Measurements from ENCODE around the gene NR4A1. TPM values are rescaled to one million over a fixed set of nuclear protein-coding genes. Genes with fewer than 3 reads are reported as not detected.

The NR4A1 gene
- polyA plus RNA-seq, 1 donor: 29.5 TPM

DNA sequence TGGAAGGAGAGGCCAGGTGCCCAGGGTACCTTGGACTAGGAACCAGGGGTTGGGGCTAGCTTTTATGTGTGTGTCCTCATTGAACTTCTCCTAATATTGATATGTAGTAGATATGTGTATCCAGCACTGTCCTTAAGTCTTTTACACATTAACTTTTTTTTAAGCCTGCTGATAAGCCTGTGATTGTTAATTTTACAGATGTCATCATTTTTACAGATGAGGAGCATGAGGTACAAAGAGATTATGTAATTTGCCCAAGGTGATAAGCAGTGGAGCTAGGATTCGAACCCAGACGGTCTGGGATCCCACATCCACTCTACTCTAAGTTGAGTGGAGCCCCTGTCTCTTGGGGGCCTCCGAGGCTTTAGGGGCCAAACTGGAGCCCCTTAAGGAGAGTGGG lies 10.2 kb upstream of the NR4A1 start:
- no peak for DNase-seq

DNA sequence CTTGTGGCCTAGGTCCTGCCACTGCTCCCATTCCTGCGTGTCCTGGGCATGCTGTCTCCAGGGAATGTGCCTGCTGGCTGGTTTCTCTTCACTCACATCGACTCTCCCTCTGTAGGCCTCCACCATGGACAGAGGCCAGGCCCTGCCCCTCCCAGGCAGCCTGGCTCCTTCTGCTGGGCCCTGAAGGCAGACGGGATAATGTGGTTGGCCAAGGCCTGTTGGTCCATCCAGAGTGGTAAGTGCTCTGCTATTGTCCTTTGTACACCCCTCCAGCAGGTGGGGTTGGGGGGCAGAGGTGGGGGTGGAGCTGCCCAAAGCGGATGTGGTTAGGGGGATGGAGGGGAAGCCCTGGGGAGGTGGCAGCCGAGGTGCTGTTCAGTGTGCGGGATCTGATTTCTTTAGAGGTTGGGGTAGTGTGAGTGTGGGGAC lies 9.5 kb upstream of the NR4A1 start:
- no peak for DNase-seq

DNA sequence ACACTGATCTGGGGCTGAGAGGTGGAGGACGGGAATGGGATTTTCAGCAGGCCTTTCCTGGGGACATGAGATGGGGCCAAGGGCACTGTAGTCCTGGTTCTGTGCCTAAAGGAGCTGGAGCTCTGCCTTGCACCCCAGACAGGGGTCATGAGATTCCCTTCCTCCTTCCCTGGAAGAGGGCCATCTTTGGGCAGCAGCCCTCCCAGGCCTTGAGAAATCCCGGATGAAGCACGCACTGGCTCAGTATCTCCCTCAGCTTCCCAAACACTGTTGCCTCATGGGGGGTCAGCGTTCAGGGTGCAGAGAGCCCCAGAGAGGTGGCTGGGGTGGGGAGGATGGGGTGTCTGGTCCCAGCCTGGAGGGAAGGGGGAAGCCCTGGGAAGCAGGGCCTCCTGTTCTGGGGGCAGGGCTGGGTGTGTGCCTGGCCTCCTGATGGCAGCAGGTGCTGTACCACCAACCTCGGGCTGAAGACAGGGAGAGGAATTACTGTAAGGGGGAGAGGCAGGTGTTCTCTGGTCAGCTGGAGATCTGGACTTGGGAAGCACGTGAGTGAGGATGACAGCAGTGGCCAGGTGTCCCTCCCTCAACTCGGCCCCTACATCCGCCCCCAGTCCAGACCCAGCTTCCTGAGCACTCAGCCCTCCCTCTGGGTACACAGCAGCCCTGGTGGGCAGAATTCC lies 8.4 kb upstream of the NR4A1 start:
- DNase-seq: no peak

DNA sequence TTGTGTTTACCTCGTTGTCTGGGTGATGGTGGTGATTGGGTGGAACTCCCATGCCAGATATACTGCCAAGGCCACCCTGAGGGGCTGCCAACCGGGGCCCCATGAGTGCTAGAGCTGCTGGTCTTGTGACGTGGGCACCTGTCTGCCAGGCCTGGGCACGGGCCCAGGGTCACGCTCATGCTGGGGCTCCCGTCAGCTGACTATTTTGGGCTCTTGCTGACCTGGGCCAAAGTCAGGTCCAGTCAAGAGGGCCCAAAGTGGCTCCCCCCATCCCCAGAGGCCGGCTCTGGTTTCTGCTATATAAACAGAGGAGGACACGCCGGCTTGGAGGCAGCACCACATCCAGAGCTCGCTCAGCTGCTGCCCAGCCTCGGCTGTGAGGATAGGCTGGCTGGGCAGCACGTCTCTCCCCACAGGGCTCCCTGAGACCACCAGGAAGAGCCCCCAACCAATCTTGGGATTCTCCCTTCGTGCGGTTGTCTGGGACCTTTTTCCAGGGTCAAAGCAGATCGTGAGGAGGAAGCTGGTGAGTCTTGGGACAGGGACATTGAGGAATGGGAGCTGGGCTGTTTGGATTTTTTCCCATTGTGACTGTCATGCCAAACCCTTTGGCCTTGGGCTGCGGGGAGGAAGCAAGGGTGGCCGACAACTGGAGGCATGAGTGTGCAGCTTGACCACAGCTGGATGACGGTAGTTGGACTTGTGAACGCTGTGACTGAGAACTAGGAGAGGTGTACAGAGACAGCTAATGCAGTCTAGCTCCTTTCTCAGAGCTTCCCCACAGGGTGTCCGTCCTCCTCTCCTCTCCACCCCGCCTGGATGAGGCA lies 7.6 kb upstream of the NR4A1 start:
- DNase-seq: no peak

DNA sequence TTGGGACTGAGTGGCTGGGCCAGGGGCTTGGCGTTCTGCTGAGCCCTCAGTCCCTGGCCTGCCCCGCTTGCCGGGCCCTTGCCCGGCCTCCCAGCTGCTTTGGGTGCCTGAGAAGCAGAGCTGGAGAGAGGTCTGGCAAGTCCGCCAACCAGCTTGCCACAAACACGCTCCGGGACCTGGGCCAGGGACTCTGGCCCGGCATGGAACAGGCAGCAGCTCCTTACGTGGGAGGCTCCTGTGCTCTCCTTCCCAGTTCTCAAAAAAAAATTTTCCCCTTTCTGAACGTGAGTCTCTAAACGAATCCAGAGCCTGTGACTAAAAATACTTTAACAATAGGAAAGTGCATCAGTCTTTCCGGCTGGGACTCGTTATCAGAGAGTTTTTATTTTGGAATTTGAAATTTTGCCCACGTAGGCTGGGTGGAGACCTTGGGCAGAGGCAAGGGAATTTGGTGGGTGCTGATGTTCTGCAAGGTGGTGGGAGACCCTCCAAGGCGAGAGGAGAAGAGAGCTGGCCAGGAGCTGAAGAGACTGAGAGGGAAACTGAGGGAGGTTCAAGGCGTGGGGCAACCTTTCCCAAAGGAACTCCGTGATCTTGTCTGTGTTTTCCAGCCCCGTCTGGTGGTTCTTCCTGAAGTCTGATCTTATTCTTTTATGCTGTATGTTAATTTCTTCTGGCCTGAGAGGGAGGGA lies 6.8 kb upstream of the NR4A1 start:
- no peak for DNase-seq

DNA sequence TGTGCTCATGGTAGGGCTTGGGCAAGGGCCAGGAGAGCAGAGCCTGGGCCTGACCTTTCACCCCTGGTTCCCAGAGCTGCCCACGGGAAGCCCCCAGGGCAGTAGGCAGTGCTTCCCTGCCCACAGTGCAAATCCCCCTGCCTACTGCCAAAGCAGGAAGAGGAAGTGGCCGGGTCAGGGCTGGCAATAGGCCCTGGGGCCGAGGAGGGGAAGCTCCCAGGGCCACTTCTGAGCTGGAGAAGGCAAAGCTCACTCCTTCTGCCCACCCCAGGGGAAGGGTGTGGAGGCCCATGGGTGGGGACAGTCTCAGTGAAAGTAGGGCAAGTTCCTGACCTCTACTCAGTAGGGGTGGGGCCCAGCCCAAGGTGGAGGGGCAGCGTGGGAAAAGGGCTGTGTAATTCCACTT lies 5.4 kb upstream of the NR4A1 start:
- DNase-seq: no peak

DNA sequence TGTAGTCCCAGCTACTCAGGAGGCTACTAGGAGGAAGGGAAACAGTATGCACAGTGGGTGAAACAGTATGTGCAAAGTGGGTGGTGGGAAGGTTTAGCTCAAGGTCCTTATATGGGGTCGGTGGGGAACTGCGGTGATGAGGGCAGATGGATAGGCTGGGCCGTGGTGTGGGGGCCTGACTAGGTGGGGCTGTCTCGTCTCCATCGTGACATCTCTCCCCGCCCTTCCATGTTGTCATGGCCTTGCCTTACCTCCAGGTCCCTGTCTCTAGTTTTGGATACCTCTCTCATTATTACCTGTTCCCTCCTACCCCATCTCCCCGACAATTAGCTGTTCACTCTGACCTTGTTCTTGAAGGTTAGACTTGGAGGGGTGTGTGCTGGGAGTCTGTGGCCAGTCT lies 4.4 kb upstream of the NR4A1 start:
- DNase-seq: no peak

DNA sequence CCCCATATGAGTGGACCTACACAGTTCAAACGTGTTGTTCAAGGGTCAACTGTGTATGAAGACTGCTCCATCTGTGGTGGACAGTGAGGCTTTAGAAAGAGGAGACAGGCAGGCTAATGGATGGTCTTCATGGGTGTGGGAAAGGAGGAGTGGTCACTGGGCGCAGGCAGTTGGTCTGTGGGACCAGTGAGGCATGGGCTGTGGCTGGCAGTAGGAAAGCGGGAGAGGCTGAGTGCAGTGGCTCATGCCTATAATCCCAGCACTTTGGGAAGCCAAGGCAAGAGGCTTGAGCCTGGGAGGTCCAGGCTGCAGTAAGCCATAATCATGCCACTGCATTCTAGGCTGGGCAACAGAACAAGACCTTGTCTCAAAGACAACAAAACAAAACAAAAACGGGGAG lies 2.0 kb upstream of the NR4A1 start:
- DNase-seq: no peak

DNA sequence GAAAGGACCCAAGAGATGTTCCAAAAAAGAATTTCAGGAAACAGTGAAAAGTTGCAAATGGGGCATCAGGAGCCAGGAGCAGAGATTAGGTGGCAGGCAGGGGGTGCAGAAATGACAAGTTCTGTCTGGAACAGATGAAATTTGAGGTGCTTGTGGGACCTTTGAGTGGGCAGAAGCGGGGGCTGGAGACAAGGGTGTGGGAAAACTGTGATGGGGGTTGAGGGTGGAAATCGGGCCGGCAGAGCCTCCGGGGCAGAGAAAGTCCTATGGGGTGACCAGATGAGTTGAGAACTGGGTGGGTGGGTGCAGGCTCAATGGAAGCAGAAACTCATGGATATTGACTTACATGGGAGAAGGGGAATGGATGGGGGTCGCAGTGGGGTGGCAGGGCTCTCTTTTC lies 1.6 kb upstream of the NR4A1 start:
- DNase-seq: no peak

DNA sequence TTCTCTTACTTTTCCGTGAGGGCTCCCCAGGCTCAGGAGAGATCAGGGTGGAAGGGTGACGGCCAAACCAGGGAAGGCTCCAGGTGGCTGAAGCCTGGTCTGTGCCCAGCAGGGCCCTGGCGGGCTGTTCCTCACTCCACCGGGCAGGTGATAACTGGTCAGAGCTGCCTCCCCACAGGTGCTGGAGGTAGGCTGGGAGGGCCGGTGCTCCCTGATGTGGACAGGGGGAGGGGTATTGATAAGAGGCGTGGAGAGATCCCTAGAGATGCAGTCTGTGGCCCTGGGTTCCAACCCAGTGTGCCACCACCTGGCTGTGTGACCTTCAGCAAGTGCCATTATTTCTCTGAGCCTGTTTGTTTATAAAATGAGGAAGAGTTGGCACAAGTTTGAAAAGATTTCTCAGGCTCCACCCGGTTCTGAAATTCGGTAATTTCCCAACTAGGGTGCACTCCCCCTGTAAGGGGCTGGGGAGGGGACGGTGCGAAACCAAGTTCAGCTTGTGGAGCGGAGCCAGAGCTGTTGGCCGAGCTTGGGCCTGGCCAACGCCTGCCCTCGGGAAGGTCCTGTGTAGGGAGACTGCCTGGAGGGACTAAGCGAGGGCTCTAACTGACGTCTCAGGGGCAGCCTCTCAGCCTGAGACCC lies 1.0 kb upstream of the NR4A1 start:
- DNase-seq: no peak

DNA sequence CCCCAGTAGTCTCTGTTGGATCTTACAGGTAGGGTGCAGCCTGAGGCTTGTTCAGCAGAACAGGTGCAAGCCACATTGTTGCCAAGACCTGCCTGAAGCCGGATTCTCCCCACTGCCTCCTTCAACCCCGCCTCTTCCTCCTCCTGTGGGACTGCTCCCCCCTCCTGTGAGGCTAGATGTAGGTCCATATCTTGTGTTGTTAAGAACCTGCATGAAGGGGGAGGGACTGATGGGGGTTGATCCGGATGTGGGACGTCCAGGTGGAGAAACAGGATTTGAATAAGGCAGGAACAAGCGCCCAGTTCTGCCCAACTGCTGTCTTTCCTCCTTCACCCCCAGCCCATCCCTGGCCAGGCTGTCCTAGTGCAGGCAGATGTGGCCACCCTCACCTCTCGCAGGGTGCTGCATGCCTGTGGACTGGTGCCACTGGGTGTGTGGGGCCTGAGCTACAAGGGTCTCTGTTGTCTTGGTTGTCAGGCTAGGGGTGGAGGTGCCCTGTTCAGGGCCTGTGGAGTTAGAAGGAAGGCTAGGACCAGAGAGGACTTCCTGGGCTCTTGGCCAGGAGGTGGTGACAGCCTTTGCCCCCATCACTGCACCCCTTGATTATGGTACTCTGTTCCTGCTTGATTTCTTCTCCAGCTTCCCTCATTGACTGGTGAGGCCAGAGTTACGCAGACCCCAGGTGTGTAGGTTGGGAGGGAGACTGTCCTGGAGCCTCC lies 1.4 kb downstream of the NR4A1 start:
- DNase-seq: no peak

DNA sequence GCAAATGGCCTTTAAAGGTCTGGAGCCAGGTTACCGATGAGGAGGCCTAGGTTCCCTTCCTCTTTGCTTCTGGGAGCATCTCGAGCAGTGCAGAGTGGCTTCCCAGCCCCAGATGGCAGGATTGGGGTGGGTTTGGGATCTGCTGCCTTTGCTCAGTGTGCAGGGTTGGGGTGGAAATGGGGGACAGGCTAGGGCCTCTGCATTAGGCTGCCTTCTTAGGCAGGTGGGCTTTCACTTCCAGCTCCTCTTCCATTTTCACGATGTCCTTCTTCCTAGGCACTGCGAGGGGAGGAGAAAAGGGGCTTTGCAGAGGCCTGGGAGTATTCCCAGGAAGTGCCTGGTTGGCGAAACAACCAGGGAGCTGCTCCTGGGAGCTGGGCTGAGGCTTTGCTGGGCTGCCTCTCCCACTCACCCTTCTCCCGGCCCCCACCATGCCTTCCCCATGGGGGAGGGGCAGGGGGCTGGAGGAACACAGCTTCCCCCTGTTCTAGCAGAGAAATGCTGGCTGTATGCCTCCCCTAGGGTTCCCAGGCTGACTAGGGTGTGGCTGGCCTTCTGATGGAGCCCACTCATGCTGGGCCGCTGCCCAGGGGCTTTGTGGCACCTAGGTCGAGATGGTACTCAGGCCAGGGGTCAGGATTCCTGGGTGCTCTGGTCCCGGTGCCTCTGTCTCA lies 2.4 kb downstream of the NR4A1 start:
- DNase-seq: no peak

DNA sequence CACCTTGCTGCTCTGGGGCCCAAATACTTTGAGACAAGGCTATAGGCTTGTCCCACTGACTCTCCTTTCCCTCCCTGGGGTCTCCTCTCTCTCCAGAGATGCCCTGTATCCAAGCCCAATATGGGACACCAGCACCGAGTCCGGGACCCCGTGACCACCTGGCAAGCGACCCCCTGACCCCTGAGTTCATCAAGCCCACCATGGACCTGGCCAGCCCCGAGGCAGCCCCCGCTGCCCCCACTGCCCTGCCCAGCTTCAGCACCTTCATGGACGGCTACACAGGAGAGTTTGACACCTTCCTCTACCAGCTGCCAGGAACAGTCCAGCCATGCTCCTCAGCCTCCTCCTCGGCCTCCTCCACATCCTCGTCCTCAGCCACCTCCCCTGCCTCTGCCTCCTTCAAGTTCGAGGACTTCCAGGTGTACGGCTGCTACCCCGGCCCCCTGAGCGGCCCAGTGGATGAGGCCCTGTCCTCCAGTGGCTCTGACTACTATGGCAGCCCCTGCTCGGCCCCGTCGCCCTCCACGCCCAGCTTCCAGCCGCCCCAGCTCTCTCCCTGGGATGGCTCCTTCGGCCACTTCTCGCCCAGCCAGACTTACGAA lies 3.1 kb downstream of the NR4A1 start:
- DNase-seq: no peak

DNA sequence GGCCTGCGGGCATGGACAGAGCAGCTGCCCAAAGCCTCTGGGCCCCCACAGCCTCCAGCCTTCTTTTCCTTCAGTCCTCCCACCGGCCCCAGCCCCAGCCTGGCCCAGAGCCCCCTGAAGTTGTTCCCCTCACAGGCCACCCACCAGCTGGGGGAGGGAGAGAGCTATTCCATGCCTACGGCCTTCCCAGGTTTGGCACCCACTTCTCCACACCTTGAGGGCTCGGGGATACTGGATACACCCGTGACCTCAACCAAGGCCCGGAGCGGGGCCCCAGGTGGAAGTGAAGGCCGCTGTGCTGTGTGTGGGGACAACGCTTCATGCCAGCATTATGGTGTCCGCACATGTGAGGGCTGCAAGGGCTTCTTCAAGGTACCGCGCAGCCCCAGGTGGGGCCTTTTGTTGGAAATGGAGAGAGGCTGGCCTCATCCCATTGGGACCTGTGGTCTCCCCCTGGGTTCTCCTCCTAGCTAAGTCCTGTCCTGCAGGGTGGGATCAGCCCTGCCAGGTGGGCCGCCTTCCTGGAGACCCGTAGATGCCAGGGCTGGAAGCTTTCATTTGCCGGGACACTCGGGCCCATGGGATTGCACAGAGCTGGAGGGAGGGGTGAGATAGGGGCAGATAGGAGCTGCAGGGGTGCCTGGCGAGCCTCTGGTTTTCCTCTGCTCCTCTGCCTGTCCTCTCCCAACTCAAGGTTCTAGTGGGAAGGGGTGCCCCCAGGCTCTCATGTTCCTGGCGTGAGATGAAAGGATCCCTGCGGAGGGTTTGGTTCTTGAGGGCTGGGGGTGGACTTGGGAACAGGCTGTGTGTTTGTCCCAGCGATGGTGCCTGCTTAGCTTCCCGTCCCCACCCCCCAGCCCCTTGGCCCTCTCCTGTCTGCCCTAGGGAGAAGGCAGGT lies 3.8 kb downstream of the NR4A1 start:
- DNase-seq: no peak

DNA sequence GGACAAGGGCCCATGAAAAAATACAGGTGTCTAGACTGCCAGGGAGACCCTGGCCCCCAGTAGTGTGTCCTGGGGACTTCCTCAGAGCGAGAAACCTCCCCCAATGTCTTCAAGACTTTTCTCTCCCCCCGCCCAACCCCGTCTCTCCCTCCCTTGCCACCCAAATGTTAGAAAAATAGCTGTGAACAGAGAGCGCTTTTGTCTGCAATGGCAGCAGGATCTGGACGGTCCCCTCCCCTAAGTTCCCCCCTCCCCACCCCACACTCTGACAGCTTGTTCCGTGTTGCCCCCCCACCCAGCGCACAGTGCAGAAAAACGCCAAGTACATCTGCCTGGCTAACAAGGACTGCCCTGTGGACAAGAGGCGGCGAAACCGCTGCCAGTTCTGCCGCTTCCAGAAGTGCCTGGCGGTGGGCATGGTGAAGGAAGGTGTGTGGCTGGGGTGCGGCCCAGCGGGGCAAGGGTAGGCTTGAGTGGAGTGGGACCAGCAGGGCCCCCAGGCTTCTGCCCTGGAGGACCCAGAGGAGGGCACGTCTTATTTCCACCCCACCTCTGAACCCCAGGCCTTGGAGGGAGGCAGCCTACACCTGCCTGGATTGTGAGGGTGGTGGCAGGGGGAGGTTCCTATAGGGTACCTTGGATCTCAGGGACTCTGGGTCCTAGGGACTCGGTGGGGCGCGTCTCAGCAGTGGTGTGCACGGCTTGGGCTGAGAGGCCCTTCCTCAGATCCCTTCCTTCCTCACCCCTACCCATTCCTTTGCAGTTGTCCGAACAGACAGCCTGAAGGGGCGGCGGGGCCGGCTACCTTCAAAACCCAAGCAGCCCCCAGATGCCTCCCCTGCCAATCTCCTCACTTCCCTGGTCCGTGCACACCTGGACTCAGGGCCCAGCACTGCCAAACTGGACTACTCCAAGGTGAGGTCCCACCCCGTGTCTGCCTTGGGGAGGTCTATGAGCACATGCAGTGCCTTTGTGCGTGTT lies 4.8 kb downstream of the NR4A1 start:
- DNase-seq: no peak

DNA sequence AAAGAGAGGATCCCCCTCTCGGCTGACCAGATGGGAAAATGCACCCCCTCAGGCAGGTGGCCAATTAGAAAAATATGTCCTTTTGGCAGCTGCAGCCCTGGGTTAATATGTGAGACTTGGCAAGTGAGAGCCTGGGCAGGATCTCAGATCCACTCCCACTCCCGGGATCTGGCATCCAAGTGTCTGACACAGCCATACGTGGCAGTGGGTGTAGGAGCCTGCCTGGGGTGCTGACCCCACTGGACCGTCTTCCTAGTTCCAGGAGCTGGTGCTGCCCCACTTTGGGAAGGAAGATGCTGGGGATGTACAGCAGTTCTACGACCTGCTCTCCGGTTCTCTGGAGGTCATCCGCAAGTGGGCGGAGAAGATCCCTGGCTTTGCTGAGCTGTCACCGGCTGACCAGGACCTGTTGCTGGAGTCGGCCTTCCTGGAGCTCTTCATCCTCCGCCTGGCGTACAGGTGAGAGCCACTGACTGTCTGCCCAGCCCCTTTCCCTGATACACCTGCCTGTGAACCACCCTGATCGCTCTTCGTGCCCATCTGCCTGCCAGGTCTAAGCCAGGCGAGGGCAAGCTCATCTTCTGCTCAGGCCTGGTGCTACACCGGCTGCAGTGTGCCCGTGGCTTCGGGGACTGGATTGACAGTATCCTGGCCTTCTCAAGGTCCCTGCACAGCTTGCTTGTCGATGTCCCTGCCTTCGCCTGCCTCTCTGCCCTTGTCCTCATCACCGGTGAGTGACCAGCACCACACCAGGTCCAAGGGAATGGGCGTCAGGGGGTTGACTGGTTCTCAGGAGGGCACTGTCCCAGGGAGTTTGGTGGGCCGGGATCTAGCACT lies 5.8 kb downstream of the NR4A1 start:
- no peak for DNase-seq

Data from left kidney (tissue), 2 donors.